ENCODE results near the gene VWC2. TPM values are rescaled to one million over a fixed set of nuclear protein-coding genes. Genes with fewer than 3 reads are reported as not detected.

Gene VWC2
- total RNA-seq, 1 donor from 2014 or later: 2.9 TPM

DNA sequence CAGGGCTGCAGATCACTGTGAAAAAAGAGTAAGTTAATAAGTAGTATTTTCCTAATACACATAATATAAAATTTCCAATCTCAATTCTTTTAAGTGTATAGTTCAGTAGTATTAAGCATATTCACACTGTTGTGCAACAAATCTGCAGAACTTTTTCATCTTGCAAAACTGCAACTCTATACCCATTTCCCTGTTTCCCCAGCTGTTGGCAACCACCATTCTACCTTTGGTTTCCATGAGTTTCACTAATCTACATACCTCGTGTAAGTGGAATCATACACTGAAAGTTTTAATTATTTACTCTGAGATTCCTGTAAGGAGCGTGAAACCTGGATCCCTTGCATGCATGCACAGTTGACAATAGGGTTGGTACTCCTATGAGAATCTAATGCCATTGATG is 164.2 kb downstream of the VWC2 start:
- no peak for DNase-seq (ENCODE audit: low spot score)
